GM12873 (cell line): ENCODE results near the gene ZBTB44.

Experiments
- CTCF ChIP-seq: IDR thresholded peaks from 2 replicates; pipeline ENCODE4 v1.5.1; 2012; ENCODE audit warnings: low read depth, mild to moderate bottlenecking, moderate library complexity, low read length, control low read depth; ENCODE audit not compliant: insufficient read depth; ENCODE audit errors: missing control alignments

ZBTB44 gene

GRCh38 chr11:130198292-130198691, 116.4 kb downstream of the ZBTB44 start:
- TF ChIP-seq CTCF: no peak

- TF ChIP-seq CTCF: no peak
Measured at GRCh38 chr11:130197386-130198035, 117.2 kb downstream of the ZBTB44 start.

GRCh38 chr11:130194241-130195023, 120.3 kb downstream of the ZBTB44 start:
- no peak for TF ChIP-seq CTCF

- TF ChIP-seq CTCF: no peak
Measured at GRCh38 chr11:130192845-130193267, 121.9 kb downstream of the ZBTB44 start.

GRCh38 chr11:130191896-130192295, 122.8 kb downstream of the ZBTB44 start:
- TF ChIP-seq CTCF: no peak

- no peak for TF ChIP-seq CTCF
Measured at GRCh38 chr11:130190371-130190881, 124.3 kb downstream of the ZBTB44 start.

GRCh38 chr11:130189492-130190210, 125.1 kb downstream of the ZBTB44 start:
- no peak for TF ChIP-seq CTCF
